ENCODE measurements around the gene DPYSL3.

The DPYSL3 gene

GRCh38 chr5:147448766-147449165 lies 61.1 kb downstream of the DPYSL3 start:
- Histone ChIP-seq H3K9me3 (ENCODE audit: low read depth, low read length) (no peaks in the 10 kb centered on the region), H3K27ac (no peak overlapping the region), H3K4me3 (no peak overlapping the region), H3K9ac (ENCODE audit: insufficient read length) (no peak overlapping the region), H3K36me3 (ENCODE audit: insufficient read depth, low read length) (no peaks in the 10 kb centered on the region)
- no peak for DNase-seq (ENCODE audit: low read depth, low spot score)
- TF ChIP-seq EZH2 (IDR thresholded peaks at IDR 0.05), result no peak
- no peak for TF ChIP-seq POLR2AphosphoS5 (IDR thresholded peaks at IDR 0.05; ENCODE audit: borderline replicate concordance, low read depth, low read length)
- no peak for TF ChIP-seq FOXP2 (optimal IDR thresholded peaks at IDR 0.05; ENCODE audit: control extremely low read depth, extremely low read length, insufficient read depth)

- DNase-seq (ENCODE audit: low read depth, low spot score), result no peak
- TF ChIP-seq EZH2 (IDR thresholded peaks at IDR 0.05), result no peak
- no peak for TF ChIP-seq FOXP2 (optimal IDR thresholded peaks at IDR 0.05; ENCODE audit: control extremely low read depth, extremely low read length, insufficient read depth)
- TF ChIP-seq POLR2AphosphoS5 (IDR thresholded peaks at IDR 0.05; ENCODE audit: borderline replicate concordance, low read depth, low read length), result no peak
- no peak overlapping the region for H3K9ac ChIP-seq (ENCODE audit: insufficient read length)
- no peak overlapping the region for H3K27ac ChIP-seq
- no peaks in the 10 kb centered on the region for H3K9me3 ChIP-seq (ENCODE audit: low read depth, low read length)
- H3K36me3 ChIP-seq (ENCODE audit: insufficient read depth, low read length), result no peaks in the 10 kb centered on the region
- H3K4me3 ChIP-seq, result no peak overlapping the region
These were observed 63.3 kb downstream of the DPYSL3 start for GRCh38 chr5:147446523-147446922.

GRCh38 chr5:147445917-147446316 lies 64.0 kb downstream of the DPYSL3 start:
- no peak for DNase-seq (ENCODE audit: low read depth, low spot score)
- no peaks in the 10 kb centered on the region for H3K36me3 ChIP-seq (ENCODE audit: insufficient read depth, low read length)
- no peak overlapping the region for H3K4me3 ChIP-seq
- H3K9me3 ChIP-seq (ENCODE audit: low read depth, low read length), result no peaks in the 10 kb centered on the region
- H3K9ac ChIP-seq (ENCODE audit: insufficient read length), result no peak overlapping the region
- H3K27ac ChIP-seq, result no peak overlapping the region
- no peak for TF ChIP-seq EZH2 (IDR thresholded peaks at IDR 0.05)
- no peak for TF ChIP-seq FOXP2 (optimal IDR thresholded peaks at IDR 0.05; ENCODE audit: control extremely low read depth, extremely low read length, insufficient read depth)
- TF ChIP-seq POLR2AphosphoS5 (IDR thresholded peaks at IDR 0.05; ENCODE audit: borderline replicate concordance, low read depth, low read length), result no peak

GRCh38 chr5:147445090-147445489 lies 64.8 kb downstream of the DPYSL3 start:
- no peak for TF ChIP-seq EZH2 (IDR thresholded peaks at IDR 0.05)
- no peak for TF ChIP-seq POLR2AphosphoS5 (IDR thresholded peaks at IDR 0.05; ENCODE audit: borderline replicate concordance, low read depth, low read length)
- TF ChIP-seq FOXP2 (optimal IDR thresholded peaks at IDR 0.05; ENCODE audit: control extremely low read depth, extremely low read length, insufficient read depth), result no peak
- Histone ChIP-seq H3K27ac (no peak overlapping the region), H3K36me3 (ENCODE audit: insufficient read depth, low read length) (no peaks in the 10 kb centered on the region), H3K4me3 (no peak overlapping the region), H3K9ac (ENCODE audit: insufficient read length) (no peak overlapping the region), H3K9me3 (ENCODE audit: low read depth, low read length) (no peaks in the 10 kb centered on the region)
- no peak for DNase-seq (ENCODE audit: low read depth, low spot score)

DNA sequence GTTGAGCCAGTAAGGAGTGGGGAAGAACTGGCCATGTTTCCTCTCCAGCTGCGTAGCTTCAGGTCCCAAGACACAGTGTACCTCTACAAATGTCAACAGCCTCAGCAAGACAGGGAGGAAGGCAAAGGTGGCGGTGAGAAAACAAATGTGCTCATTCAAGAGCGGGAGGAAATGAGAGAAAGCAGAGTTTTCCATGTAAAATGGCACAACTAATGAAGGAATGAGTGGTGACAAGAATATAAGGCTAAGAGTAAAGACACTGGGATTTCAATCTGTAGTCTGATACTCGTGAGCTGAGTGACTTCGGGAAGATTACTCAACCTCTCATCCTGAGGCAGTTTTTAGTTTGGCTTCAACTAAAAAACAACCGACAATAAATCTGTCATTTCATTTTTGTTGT lies 67.6 kb downstream of the DPYSL3 start:
- no peak overlapping the region for H3K27ac ChIP-seq
- DNase-seq (ENCODE audit: low read depth, low spot score), result no peak
- no peak overlapping the region for H3K4me3 ChIP-seq
- TF ChIP-seq POLR2AphosphoS5 (IDR thresholded peaks at IDR 0.05; ENCODE audit: borderline replicate concordance, low read depth, low read length), result no peak
- TF ChIP-seq FOXP2 (optimal IDR thresholded peaks at IDR 0.05; ENCODE audit: control extremely low read depth, extremely low read length, insufficient read depth), result no peak
- TF ChIP-seq EZH2 (IDR thresholded peaks at IDR 0.05), result no peak
- H3K36me3 ChIP-seq (ENCODE audit: insufficient read depth, low read length), result no peaks in the 10 kb centered on the region
- H3K9ac ChIP-seq (ENCODE audit: insufficient read length), result no peak overlapping the region
- no peaks in the 10 kb centered on the region for H3K9me3 ChIP-seq (ENCODE audit: low read depth, low read length)

GRCh38 chr5:147441191-147441695 lies 68.6 kb downstream of the DPYSL3 start:
- no peaks in the 10 kb centered on the region for H3K9me3 ChIP-seq (ENCODE audit: low read depth, low read length)
- no peak overlapping the region for H3K4me3 ChIP-seq
- no peaks in the 10 kb centered on the region for H3K36me3 ChIP-seq (ENCODE audit: insufficient read depth, low read length)
- no peak overlapping the region for H3K9ac ChIP-seq (ENCODE audit: insufficient read length)
- TF ChIP-seq POLR2AphosphoS5 (IDR thresholded peaks at IDR 0.05; ENCODE audit: borderline replicate concordance, low read depth, low read length), result no peak
- TF ChIP-seq FOXP2 (optimal IDR thresholded peaks at IDR 0.05; ENCODE audit: control extremely low read depth, extremely low read length, insufficient read depth), result no peak
- no peak for TF ChIP-seq EZH2 (IDR thresholded peaks at IDR 0.05)
- no peak overlapping the region for H3K27ac ChIP-seq
- no peak for DNase-seq (ENCODE audit: low read depth, low spot score)

DNA sequence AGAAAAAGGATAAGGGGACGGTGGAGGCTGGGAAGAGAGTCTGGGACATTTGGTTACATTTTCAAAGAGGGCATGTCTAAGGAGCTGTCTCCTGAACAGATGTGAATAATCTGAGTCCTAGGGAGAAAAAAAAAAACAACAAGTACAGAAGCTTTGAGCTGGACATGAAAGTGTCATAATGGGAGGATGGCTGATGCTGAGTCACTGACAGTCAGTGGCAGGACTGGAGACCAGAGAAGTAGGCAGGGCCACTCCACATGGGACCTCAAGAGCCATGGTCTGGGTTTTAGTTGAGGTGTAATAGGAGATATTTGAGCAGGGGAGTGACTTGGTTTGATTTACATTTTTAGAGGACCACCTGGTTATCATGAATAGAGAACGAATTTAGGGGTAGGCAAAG lies 70.6 kb downstream of the DPYSL3 start:
- Histone ChIP-seq H3K9ac (ENCODE audit: insufficient read length) (no peak overlapping the region), H3K27ac (no peak overlapping the region), H3K36me3 (ENCODE audit: insufficient read depth, low read length) (no peaks in the 10 kb centered on the region), H3K9me3 (ENCODE audit: low read depth, low read length) (no peaks in the 10 kb centered on the region), H3K4me3 (no peak overlapping the region)
- no peak for TF ChIP-seq EZH2 (IDR thresholded peaks at IDR 0.05)
- TF ChIP-seq FOXP2 (optimal IDR thresholded peaks at IDR 0.05; ENCODE audit: control extremely low read depth, extremely low read length, insufficient read depth), result no peak
- TF ChIP-seq POLR2AphosphoS5 (IDR thresholded peaks at IDR 0.05; ENCODE audit: borderline replicate concordance, low read depth, low read length), result no peak
- DNase-seq (ENCODE audit: low read depth, low spot score), result no peak

DNA sequence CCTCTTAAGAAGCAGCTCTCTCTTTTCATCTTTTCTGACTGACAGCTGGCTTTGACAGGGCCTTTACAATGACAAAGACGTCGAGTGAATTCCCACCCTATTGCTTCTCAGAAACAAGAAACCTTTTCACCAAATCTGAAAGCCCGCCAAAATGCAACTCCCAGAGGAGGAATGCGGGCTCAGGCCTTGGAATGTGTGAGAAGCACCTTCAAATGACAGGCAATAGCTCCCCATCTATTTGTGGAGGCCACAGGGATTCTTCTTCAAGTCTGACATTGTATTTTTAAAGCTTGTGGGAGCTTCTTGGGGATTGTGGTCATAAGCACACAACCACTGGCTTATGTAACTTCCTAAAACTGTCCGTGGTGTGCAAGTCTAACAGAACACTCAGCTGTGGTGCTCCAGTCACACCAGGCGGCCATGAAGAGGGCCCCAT lies 72.7 kb downstream of the DPYSL3 start:
- DNase-seq (ENCODE audit: low read depth, low spot score), result no peak
- no peaks in the 10 kb centered on the region for H3K36me3 ChIP-seq (ENCODE audit: insufficient read depth, low read length)
- no peak overlapping the region for H3K9ac ChIP-seq (ENCODE audit: insufficient read length)
- H3K9me3 ChIP-seq (ENCODE audit: low read depth, low read length), result no peaks in the 10 kb centered on the region
- H3K27ac ChIP-seq, result no peak overlapping the region
- TF ChIP-seq EZH2 (IDR thresholded peaks at IDR 0.05) (no peak), POLR2AphosphoS5 (IDR thresholded peaks at IDR 0.05; ENCODE audit: borderline replicate concordance, low read depth, low read length) (no peak), FOXP2 (optimal IDR thresholded peaks at IDR 0.05; ENCODE audit: control extremely low read depth, extremely low read length, insufficient read depth) (no peak)
- no peak overlapping the region for H3K4me3 ChIP-seq

GRCh38 chr5:147436596-147436995 lies 73.3 kb downstream of the DPYSL3 start:
- TF ChIP-seq EZH2 (IDR thresholded peaks at IDR 0.05) (no peak), FOXP2 (optimal IDR thresholded peaks at IDR 0.05; ENCODE audit: control extremely low read depth, extremely low read length, insufficient read depth) (no peak), POLR2AphosphoS5 (IDR thresholded peaks at IDR 0.05; ENCODE audit: borderline replicate concordance, low read depth, low read length) (no peak)
- Histone ChIP-seq H3K9me3 (ENCODE audit: low read depth, low read length) (no peaks in the 10 kb centered on the region), H3K36me3 (ENCODE audit: insufficient read depth, low read length) (no peaks in the 10 kb centered on the region), H3K9ac (ENCODE audit: insufficient read length) (no peak overlapping the region), H3K4me3 (no peak overlapping the region), H3K27ac (no peak overlapping the region)
- DNase-seq (ENCODE audit: low read depth, low spot score), result no peak

Data from SK-N-MC (cell line).